ENCODE measurements around the gene C16orf78.
"Not testable (repeated sequence)": the region's sequence is repeated elsewhere in the genome, so short reads cannot be mapped to it uniquely, and the experiment has no call there.

The C16orf78 gene

GRCh38 chr16:49350265-49351095 is 23.1 kb upstream of the C16orf78 start:
- peak in 1 of 2 experiments; percentile 2 for DNase-seq

GRCh38 chr16:49351096-49351487 is 22.5 kb upstream of the C16orf78 start:
- DNase-seq, result no peak

- peak in 1 of 2 experiments; percentile 2 for DNase-seq
Observed at GRCh38 chr16:49352892-49353291, 20.7 kb upstream of the C16orf78 start.

GRCh38 chr16:49353680-49354079 is 19.9 kb upstream of the C16orf78 start:
- DNase-seq, result no peak

GRCh38 chr16:49354101-49354500 is 19.5 kb upstream of the C16orf78 start:
- DNase-seq, result no peak

- no peak for DNase-seq
Observed at GRCh38 chr16:49354991-49355390, 18.6 kb upstream of the C16orf78 start.

- no peak for DNase-seq
Observed at GRCh38 chr16:49355933-49356665, 17.5 kb upstream of the C16orf78 start.

- no peak for DNase-seq
Observed at GRCh38 chr16:49356728-49357488, 16.7 kb upstream of the C16orf78 start.

GRCh38 chr16:49359591-49359990 is 14.0 kb upstream of the C16orf78 start:
- DNase-seq, result no peak

- DNase-seq, result not testable (repeated sequence)
Observed at GRCh38 chr16:49361731-49362130, 11.9 kb upstream of the C16orf78 start.

- DNase-seq, result no peak
Observed at GRCh38 chr16:49362230-49362629, 11.4 kb upstream of the C16orf78 start.

- no peak for DNase-seq
Observed at GRCh38 chr16:49365711-49366509, 7.7 kb upstream of the C16orf78 start.

GRCh38 chr16:49366669-49367068 is 6.9 kb upstream of the C16orf78 start:
- no peak for DNase-seq

- no peak for DNase-seq
Observed at GRCh38 chr16:49369651-49370611, 3.7 kb upstream of the C16orf78 start.

- no peak for DNase-seq
Observed at GRCh38 chr16:49376206-49376605, 2.6 kb downstream of the C16orf78 start.

GRCh38 chr16:49377196-49377755 is 3.7 kb downstream of the C16orf78 start:
- DNase-seq, result no peak

GRCh38 chr16:49378238-49378637 is 4.6 kb downstream of the C16orf78 start:
- no peak for DNase-seq

GRCh38 chr16:49378816-49379215 is 5.2 kb downstream of the C16orf78 start:
- DNase-seq, result no peak

- peak in 1 of 2 experiments; percentile 2 for DNase-seq
Observed at GRCh38 chr16:49382916-49383315, 9.3 kb downstream of the C16orf78 start.

- DNase-seq, result no peak
Observed at GRCh38 chr16:49395021-49395420, 21.4 kb downstream of the C16orf78 start.

GRCh38 chr16:49396206-49396720 is 22.7 kb downstream of the C16orf78 start:
- DNase-seq, result no peak
